NCI-H446 (cell line): ENCODE data around the gene PLA2G2E.

Source experiments
- DNase-seq, 2 experiments: peaks; one replicate each; lab custom pipeline; 2025; lab: John Stamatoyannopoulos, UW

Gene PLA2G2E

GRCh38 chr1:19923137-19923952, at the start of gene PLA2G2E:
TSS of gene PLA2G2E (minus strand) at chr1:19923617. CDS start at chr1:19923559, 58 bp downstream.
- no peak for DNase-seq

GRCh38 chr1:19971664-19972063, 48.2 kb upstream of the PLA2G2E start:
- no peak for DNase-seq

- DNase-seq, result no peak
Observed at GRCh38 chr1:19969898-19970660, 46.7 kb upstream of the PLA2G2E start.

- no peak for DNase-seq
Observed at GRCh38 chr1:19967808-19968207, 44.4 kb upstream of the PLA2G2E start.

- no peak for DNase-seq
Observed at GRCh38 chr1:19964542-19964941, 41.1 kb upstream of the PLA2G2E start.

- DNase-seq, result no peak
Observed at GRCh38 chr1:19963636-19964035, 40.2 kb upstream of the PLA2G2E start.

- DNase-seq, result no peak
Observed at GRCh38 chr1:19960591-19960990, 37.2 kb upstream of the PLA2G2E start.

- DNase-seq, result no peak
Observed at GRCh38 chr1:19957779-19958178, 34.4 kb upstream of the PLA2G2E start.

- DNase-seq, result no peak
Observed at GRCh38 chr1:19955534-19956170, 32.2 kb upstream of the PLA2G2E start.

- DNase-seq, result no peak
Observed at GRCh38 chr1:19954059-19954458, 30.6 kb upstream of the PLA2G2E start.

GRCh38 chr1:19949016-19949415, 25.6 kb upstream of the PLA2G2E start:
- no peak for DNase-seq

GRCh38 chr1:19946971-19947370, 23.6 kb upstream of the PLA2G2E start:
- DNase-seq, result no peak

- no peak for DNase-seq
Observed at GRCh38 chr1:19946331-19946751, 22.9 kb upstream of the PLA2G2E start.

- no peak for DNase-seq
Observed at GRCh38 chr1:19945914-19946313, 22.5 kb upstream of the PLA2G2E start.

- no peak for DNase-seq
Observed at GRCh38 chr1:19942657-19943056, 19.2 kb upstream of the PLA2G2E start.

GRCh38 chr1:19942088-19942487, 18.7 kb upstream of the PLA2G2E start:
- DNase-seq, result no peak

- DNase-seq, result no peak
Observed at GRCh38 chr1:19941206-19941568, 17.8 kb upstream of the PLA2G2E start.

GRCh38 chr1:19940486-19941205, 17.2 kb upstream of the PLA2G2E start:
- DNase-seq, result no peak

- no peak for DNase-seq
Observed at GRCh38 chr1:19938472-19938871, 15.1 kb upstream of the PLA2G2E start.

- no peak for DNase-seq
Observed at GRCh38 chr1:19936061-19936750, 12.8 kb upstream of the PLA2G2E start.

- no peak for DNase-seq
Observed at GRCh38 chr1:19934336-19934735, 10.9 kb upstream of the PLA2G2E start.

GRCh38 chr1:19932866-19933265, 9.4 kb upstream of the PLA2G2E start:
- no peak for DNase-seq
